Stimulated activated CD8-positive, alpha-beta memory T cell treated with anti-CD3 and anti-CD28 coated beads, Interleukin-15, amount 100 ng/mL, for 1 hour (primary cell): ENCODE measurements around the gene GRAPL.
"Not testable (repeated sequence)": the region's sequence is repeated elsewhere in the genome, so short reads cannot be mapped to it uniquely, and the experiment has no call there.

Experiments
- DNase-seq: peaks from one replicate; pipeline ENCODE4 v3.0.0-alpha.2; 2020; ENCODE audit warnings: low read depth

Gene GRAPL

DNA sequence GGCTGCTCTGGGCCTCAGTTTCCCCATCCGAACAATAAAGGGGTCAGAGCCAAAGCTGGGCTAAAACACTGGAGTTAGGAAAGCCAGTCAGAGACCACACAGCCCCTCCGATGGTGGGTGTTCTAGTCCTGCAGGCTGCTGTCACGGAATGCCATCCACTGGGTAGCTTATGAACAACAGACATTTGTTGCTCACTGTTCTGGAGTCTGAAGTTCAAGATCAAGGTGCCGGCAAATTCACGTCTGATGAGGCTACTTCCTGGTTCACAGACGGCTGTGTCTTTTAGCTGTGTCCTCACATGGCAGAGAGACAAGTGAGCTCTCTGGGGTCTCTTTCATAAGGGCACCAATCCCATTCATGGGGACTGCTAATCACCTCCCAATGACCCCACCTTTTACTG is 9.2 kb downstream of the GRAPL start:
- DNase-seq: not testable (repeated sequence)

DNA sequence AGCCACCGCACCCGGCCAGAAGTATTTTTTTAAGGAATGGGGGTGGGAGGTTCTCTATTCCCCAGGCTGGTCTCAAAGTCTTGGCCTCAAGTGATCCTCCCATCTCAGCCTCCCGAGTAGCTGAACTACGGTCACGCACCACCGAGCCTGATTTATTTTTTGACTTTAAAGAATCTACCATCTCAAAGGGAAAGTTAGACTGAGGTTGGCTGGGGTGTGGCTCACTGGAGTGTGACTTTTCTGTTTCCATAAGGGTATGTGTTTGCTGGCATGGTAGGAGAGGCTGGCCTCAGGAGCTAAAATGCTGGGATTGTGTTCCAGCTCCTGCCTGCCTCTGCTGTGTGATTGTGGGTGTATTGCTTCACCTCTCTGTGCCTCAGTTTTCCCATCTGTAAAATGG is 10.6 kb downstream of the GRAPL start:
- DNase-seq: not testable (repeated sequence)

DNA sequence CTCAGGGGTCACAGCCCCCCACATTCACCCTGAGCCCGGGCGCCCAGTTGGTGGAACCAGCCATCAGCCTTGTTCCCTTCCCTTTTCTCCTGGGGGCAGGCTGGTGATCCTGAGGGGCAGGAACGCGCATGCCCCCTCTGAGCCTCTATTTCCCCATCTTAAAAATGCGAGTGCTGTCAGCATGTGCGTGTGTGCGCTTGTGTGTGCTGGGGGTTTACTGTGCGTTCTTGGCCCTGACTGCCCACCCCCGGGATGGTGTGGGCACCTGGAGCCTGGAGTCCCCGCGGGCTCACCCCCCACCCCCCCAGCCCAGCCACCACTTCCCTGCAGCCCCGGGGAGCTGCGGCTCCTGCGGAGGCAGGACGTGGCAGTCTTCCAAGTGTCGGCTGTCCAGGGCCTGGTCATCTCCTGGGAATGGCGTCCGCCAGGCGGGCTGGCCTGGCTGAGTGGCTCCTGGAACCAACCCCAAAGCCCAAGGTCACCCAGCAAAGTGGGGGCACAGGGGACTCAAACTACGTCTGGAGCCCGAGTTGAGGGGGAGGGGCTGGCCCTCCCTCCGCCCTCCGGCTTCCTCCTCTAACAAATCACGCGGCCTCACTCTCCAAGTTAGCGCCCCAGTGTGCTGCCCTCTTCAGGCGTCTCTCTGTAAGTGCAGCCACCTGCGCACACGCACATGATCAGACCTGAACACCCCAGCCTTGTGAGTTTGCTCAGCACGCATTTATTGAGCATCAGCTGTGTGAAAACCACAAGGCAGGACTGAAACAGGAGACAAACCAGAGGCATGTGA is 14.2 kb downstream of the GRAPL start:
- not testable (repeated sequence) for DNase-seq

DNA sequence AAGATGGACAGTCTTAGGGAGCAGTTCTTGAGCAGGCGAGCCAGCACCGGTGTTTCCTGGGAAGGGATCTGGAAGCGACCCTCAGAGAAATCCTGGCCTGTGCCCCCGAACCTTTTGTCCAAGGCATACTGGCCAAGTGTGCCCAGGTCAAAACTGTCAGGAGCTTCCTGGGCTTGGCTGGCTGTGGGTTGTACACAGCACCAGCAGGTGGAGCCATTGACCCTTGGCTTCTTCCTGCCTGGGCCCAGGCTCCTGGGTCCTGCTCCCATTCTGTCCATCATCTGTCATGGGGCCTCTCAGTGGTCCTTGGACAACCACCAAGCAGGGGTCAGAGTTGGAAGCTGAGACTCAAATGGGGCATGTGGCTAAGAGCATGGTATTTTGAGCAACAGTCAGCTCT is 15.0 kb downstream of the GRAPL start:
- DNase-seq: peak; percentile 0

DNA sequence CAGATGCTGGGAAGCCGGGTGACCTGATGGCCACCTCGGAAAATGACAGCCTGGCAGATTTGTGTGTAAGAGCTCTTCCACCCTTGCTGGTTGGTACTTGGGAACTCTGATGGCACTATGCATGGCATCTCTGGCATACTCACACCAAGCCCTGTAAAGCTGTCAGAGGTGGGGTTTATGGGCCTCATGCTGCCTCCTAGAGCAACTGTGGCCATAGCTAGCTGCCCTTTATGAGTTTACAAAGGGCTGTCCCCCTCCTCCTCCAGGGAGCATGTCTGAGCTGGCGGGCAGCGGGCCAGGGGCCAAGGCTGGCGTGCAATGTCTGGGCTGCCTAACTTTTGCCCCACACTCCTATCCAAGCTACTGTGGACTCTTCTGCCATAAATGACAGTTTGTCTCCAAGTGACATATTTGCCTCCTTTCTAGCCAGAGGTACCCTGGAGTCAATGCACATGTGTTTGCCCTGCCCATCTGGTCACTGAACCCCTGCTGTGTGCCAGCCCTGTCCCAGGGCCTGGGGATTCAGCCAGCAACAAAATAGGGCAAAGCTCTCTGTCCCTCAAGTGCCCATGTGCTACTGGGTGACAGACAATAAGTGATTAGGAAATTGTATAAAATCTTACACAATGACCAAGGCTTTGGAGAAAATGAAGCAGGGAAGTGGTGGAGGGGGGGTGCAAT is 15.8 kb downstream of the GRAPL start:
- not testable (repeated sequence) for DNase-seq

DNA sequence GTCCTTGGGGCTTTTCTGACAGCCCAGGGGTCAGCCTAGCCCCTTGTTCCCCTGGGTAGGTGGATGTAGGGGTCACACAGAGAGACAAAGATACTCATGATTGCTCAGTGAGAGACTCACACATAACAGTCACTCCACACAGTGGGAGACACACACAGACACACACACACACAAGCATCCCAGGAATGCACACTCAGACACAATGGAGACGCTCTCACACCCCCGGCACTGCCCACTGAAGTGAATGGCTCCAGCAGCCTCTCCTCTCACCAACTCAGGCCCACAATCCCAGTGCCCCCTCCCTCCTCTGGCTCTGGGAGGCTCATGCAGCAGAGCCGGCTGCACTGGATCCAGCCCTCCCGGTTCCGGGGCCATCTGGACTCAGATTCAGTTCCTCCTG is 17.0 kb downstream of the GRAPL start:
- DNase-seq: not testable (repeated sequence)

DNA sequence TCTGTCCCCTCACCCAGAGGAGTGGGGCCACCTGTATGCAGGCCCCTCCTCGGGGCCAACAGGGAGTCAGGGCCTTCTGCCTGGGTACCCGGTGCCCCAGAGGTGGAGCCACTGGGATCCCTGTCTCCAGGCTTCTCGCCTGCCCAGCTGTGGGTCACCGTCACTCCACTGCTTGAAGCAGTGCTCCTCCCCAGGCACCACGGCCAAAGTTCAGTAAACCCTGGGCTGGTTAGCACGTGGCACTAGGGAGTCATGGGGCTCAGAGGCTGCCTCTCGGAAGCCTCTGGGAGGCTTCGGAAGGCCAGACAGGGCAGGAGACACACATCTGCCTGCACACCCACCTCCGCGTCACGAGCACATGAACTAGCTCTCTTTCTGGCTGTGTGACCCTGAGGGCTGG is 18.1 kb downstream of the GRAPL start:
- not testable (repeated sequence) for DNase-seq

DNA sequence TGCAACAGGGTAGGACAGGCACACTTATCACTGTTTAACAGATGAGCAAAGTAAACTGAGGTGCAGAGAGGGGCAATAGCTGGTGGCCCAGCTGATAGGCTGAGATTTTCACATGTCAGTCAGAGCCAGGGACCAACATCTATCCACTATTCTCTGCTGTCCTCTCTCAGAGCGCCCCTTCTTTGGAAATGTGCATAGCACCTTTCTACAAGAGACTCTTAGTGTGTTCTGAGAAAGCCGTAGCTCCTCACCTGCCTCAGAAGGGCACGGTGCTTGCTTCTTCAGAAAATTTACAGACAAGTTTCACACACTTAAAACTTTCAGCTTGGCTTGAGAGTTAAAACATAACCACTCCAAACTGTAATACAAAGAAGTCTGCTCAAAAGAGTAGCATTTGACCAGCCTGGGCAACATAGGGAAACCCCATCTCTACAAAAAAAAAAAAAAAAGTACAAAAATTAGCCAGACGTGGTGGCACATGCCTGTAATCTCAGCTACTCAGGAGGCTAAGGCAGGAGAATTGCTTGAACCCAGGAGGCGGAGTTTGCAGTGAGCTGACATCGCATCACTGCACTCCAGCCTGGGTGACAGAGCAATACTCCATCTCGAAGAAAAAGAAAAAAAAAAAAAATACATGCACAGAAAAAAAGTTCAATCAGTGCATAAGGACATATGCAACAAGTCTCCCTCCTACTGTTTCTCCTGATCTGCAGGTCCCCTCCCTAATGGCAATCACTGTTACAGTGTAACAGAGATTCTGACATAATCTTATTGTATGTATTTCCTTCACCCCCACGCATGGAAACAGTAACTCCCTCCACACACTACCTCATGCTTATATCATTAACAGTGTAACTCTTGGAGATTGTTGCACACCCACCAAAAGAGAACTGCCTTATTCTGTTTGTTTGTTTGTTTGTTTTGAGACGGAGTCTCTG is 23.6 kb downstream of the GRAPL start:
- not testable (repeated sequence) for DNase-seq

DNA sequence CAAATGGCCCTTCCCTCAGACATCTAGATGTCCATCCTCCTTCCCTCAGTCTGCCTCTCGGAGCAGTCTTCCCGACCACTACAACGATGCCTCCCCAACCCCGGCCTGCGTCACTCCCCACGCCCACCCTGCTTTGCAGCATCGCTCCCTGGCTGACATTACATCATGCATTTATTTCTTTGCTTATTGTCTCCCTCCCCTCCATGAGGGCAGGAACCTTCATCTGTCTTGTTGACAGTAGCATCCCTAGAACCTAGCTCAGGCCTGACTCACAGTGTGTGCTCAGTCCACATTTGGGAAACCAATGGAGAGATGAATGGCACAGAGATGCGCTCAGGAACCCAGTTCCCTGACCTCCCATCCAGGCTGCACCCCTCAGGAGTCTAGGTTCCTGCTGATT is 30.2 kb downstream of the GRAPL start:
- not testable (repeated sequence) for DNase-seq

DNA sequence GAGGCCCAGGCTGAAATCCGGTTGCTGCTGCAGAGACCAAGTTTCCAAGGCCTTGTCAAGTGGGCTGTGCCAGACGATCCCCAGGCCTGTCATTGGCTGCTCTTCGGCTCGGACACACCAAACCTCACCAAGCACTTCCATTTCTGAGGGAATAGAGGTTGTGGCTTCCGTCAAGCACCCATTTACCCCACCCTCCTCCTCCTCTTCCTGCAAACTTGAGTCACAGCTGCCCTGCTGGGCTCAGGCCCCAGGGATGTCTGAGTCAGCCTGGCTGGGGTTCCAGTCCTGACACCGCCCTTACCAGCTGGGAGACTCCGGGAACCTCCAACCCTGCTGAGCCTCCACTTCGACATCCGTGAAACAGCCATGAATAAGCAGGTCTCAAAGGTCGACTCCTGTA is 31.1 kb downstream of the GRAPL start:
- not testable (repeated sequence) for DNase-seq

DNA sequence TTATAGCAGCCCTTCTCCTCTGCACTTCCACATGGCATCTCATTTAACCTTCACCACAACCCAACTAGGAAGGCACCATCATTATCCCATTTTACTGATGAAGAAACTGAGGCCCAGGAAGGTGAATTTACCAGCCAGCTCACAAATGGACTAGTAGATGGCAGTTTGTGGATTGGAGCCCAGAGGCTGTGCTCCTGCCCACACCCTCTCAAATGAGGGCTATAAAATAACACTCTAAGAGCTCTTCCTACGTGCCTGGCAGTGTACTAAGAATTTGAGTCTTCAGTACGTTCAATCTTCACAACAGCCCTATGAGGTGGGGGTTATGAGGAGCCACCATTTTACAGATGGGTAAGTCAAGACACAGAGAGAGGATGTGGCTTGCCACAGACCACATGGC is 31.5 kb downstream of the GRAPL start:
- not testable (repeated sequence) for DNase-seq

DNA sequence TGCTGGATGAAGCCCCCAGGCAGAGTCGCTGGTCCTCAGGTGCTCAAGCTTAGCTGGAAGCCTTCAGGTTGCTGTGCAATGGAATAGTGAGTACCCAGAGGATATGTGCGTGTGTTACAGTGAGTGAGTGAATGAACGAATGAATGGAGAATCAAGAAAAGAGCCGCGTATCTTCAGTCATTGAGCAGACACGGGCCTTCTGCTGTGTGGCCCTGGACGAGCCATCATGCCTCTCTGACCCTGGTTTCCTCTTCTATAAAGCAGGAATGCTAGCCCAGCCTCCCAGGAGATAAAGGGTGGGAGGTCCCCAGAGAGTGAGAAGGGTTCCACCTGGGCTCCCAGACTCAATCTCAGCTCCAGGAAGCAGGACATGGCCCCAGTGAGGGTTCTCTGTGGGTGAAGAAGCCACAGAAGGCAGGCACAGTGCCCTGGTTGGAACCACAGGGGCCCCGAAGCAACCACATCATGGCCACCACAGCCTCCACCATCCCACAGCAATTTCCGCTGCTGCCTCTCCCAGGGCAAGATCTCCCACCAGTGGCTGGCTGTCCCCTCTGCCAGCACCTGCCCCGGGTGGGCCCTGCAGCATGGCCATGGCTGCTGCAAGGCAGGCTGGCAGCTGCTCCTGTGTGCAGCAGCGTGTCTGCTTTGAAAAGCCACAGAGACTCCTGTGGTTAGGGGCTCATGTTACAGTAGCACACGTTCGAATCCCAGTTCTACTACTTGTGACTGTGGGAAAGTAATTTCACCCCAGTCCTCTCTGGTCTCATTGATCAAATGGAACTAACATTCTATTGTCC is 34.1 kb downstream of the GRAPL start:
- DNase-seq: not testable (repeated sequence)

DNA sequence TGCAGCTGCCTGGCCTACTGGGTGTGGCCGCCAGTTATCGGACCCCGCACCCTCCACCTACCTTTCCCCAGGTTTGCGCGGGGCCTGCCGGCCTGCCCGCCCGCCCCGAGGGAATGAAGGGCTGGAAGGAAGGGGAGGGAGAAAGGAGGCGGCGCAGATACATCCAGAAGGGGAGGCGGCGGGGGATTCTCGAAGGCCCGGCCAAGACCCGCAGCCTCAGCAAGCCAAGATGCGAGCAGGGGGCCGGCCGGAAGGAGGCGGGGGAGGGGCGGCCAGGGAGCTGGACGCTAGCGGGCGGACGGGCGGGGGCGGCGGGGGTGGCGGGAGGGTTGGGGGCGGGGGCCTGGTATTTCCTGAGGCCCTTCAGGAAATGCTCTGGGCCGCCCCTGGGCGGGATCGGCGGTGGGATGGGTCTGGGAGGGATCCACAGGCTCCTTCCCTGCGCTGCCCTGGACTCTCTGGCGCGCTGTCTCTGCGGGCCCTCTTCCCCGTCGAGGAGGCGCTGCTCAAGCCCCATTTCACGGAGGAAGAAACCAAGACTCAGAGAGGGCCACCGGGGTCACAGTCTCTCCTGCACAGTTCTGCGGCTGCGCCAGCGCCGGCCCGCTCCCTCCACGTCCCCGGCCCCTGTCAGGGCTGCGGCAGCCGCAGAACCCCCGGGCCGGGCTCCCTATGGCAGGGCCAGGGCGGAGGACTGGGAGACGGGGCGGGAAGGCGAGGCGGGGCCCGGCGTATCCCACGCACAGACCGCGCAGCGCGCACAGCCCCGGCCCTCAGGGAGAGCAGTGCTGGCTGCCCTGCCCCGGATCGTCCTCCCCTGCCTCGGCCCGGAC is 35.2 kb downstream of the GRAPL start:
- DNase-seq: not testable (repeated sequence)

DNA sequence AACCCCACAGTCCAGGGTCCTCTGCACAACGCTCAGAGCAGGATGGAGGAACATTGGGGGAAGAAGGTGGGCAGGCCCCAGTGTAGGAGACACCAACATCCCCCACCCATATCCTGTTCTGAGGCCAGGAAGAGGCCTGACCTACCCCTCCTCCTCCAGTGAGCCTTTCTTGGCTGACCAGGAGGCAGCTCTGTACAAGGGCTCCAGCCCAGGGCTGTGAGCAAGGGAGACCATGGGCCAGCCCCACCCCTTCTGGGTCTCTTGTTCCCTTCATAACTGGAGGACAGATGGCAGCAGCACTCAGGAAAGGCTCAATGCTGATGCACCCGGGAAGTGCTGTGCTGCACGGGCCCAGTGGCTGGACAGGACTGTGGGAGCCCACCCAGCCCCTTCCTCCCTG is 47.0 kb downstream of the GRAPL start:
- not testable (repeated sequence) for DNase-seq

DNA sequence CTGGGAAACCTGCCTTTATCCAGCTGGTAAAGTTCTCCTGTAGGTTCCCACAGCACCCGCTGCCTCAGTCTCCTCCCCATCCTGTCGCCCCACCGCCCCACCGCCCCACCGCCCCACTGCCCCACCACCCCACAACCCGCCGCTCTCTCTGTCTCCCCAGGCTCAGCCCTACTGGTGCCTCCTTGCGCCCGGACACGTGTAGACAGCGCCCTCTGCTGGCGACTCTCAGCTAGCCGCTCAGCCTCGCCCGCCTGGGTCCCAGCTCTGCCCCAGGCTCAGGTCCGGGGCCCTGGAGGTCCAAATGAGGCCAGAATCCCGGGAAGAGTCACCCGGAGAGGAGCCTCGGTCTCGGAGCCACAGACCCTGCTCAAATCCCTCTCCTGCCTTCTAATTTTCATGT is 48.0 kb downstream of the GRAPL start:
- DNase-seq: not testable (repeated sequence)

DNA sequence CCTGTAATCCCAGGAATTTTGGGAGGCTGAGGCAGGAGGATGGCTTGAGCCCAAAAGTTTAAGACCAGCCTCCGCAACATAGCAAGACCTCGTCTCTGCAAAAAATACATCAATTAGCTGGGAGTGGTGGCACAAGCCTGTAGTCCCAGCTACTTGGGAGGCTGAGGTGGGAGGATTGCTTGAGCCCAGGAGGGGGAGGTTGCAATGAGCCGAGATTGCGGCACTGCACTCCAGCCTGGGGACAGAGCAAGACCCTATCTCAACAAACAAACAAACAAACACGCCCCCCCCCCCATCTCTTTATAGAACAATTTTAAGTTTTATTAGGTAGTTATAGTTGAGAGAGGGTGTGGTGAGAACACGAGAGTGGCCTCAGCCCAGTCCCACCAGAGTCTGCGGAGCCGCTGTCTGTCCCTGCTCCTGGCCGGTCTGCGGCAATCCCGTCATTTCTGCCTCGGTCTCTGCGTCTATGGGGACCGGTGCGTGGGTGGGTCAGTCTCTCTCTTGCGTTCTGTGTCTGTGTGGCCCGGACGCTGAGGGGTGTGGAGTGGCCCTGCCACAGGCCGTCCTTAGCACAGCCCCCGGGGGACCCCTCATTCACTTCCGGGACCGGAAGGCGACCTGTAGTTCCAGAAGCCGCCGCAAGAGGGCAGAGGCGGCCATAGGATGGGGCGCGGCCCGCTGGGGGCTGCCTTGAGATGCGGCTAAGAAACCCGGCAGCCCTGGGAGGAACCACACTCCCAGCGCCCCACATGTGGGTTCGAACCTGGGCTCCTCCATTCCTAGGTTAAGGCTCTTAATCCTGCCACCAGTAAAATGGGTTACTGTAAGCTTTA is 53.9 kb downstream of the GRAPL start:
- not testable (repeated sequence) for DNase-seq

DNA sequence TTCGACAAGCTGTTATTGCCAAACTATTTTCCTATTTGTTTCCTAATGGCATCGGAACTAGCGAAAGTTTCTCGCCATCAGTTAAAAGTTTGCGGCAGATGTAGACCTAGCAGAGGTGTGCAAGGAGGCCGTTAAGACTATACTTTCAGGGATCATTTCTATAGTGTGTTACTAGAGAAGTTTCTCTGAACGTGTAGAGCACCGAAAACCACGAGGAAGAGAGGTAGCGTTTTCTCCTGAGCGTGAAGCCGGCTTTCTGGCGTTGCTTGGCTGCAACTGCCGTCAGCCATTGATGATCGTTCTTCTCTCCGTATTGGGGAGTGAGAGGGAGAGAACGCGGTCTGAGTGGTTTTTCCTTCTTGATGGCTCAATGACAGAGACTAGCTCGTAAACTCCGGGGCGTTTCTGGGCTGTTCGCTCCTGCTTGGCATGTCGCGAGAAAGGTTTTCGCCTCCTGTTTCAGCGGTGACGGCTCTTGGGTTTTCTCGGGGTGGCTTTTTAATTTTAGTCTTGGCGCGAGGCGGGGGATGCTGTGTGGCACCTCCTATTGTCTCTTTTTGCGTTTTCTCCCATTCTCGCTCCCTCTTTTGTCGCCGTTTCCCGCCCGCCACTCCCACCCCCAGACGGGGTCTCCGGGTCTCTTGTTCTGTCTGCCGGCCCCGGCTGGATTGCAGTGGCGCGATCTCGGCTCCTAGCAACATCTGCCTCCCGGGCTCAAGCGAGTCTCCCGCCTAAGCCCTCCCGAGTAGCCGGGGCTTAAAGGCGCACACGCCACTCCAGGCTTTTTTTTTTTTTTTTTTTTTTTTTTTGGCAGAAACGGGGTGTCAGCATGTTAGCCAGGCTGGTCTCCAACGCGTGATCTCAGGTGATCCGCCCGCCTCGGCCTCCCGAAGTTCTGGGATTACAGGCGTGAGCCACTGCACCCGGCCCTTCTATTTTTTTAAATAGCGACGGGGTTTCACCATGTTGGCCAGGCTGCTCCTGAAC is 60.8 kb downstream of the GRAPL start:
- DNase-seq: not testable (repeated sequence)
